Measurements from ENCODE around the gene MSL2.

- TF ChIP-seq, protein P1, sequence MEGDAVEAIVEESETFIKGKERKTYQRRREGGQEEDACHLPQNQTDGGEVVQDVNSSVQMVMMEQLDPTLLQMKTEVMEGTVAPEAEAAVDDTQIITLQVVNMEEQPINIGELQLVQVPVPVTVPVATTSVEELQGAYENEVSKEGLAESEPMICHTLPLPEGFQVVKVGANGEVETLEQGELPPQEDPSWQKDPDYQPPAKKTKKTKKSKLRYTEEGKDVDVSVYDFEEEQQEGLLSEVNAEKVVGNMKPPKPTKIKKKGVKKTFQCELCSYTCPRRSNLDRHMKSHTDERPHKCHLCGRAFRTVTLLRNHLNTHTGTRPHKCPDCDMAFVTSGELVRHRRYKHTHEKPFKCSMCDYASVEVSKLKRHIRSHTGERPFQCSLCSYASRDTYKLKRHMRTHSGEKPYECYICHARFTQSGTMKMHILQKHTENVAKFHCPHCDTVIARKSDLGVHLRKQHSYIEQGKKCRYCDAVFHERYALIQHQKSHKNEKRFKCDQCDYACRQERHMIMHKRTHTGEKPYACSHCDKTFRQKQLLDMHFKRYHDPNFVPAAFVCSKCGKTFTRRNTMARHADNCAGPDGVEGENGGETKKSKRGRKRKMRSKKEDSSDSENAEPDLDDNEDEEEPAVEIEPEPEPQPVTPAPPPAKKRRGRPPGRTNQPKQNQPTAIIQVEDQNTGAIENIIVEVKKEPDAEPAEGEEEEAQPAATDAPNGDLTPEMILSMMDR (IDR thresholded peaks at IDR 0.05): no peak
- TF ChIP-seq POLR2AphosphoS5 (IDR thresholded peaks at IDR 0.05; ENCODE audit: low read depth, low read length): no peak
- no peak for TF ChIP-seq MXI1 (IDR thresholded peaks at IDR 0.05; ENCODE audit: low read depth, low read length)
- no peak for TF ChIP-seq RCOR1 (IDR thresholded peaks at IDR 0.05; ENCODE audit: low read length)
- TF ChIP-seq RAD21 (IDR thresholded peaks at IDR 0.05; ENCODE audit: low read length): no peak
- no peak for TF ChIP-seq CHD2 (IDR thresholded peaks at IDR 0.05; ENCODE audit: low read length, partially characterized antibody)
- no peak for TF ChIP-seq YY1 (IDR thresholded peaks at IDR 0.05; ENCODE audit: low read depth)
- no peak for TF ChIP-seq EP300 (IDR thresholded peaks at IDR 0.05; ENCODE audit: borderline replicate concordance in 1 of 2, low read depth in 1 of 2, low read length in 1 of 2)
- no peak for TF ChIP-seq TEAD4 (IDR thresholded peaks at IDR 0.05; ENCODE audit: borderline replicate concordance, insufficient read depth)
- no peak for TF ChIP-seq IRF3 (IDR thresholded peaks at IDR 0.05; ENCODE audit: low read depth, low read length)
- TF ChIP-seq EZH2phosphoT487 (IDR thresholded peaks at IDR 0.05; ENCODE audit: borderline replicate concordance, low read depth): no peak
- no peak for TF ChIP-seq FOSL2 (IDR thresholded peaks at IDR 0.05; ENCODE audit: borderline replicate concordance, low read depth)
These were observed 9.8 kb downstream of the MSL2 start for GRCh38 chr3:136186344-136186743.
